ENCODE results near the gene TUB.

GRCh38 chr11:8100158-8100557 lies 19.1 kb downstream of the TUB start:
- TF ChIP-seq CTCF (IDR thresholded peaks at IDR 0.05) (no peak), EZH2 (IDR thresholded peaks at IDR 0.05; ENCODE audit: borderline replicate concordance, insufficient read depth, low read depth, low read length, poor library complexity, severe bottlenecking) (no peak)

Data from B cell (primary cell).